Measurements from ENCODE around the gene STK39.

The STK39 gene

GRCh38 chr2:167957662-167958061 lies 289.7 kb downstream of the STK39 start:
- TF ChIP-seq, protein P1, sequence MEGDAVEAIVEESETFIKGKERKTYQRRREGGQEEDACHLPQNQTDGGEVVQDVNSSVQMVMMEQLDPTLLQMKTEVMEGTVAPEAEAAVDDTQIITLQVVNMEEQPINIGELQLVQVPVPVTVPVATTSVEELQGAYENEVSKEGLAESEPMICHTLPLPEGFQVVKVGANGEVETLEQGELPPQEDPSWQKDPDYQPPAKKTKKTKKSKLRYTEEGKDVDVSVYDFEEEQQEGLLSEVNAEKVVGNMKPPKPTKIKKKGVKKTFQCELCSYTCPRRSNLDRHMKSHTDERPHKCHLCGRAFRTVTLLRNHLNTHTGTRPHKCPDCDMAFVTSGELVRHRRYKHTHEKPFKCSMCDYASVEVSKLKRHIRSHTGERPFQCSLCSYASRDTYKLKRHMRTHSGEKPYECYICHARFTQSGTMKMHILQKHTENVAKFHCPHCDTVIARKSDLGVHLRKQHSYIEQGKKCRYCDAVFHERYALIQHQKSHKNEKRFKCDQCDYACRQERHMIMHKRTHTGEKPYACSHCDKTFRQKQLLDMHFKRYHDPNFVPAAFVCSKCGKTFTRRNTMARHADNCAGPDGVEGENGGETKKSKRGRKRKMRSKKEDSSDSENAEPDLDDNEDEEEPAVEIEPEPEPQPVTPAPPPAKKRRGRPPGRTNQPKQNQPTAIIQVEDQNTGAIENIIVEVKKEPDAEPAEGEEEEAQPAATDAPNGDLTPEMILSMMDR (conservative IDR thresholded peaks at IDR 0.05): no peak
- no peak for TF ChIP-seq ZFX (IDR thresholded peaks at IDR 0.05)
- H3K27ac ChIP-seq: no peak overlapping the region

DNA sequence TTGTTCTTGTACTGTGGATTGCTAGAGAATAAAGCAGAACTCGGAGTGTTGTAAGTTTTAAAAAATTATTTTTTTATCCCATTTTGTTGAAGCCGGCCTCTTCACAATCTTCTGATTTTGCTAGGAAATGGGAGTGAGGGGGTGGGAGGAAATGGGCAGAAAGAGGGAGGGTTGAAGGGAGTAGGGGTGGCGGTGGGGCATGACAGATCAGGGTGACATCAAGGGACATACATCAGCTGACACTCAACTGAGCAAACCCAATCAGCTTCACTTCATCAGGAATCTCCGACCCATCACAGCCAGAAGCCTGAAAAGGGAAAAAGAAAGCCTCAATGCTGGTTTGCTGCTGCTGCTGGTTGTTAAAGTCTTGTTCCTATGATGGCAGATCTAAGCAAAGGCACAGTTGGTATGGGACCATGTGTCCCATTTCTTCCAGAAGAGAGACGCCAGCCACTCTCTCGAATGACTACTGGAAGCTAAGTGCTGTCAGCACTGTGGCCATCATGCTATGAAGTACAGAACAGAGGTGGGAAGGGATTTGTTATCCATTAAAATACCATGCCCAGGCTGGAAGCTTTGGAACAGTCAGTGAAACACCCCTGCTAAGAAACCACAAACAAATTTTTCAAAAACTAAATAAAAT lies 292.0 kb downstream of the STK39 start:
- H3K27ac ChIP-seq: no peak overlapping the region
- TF ChIP-seq, protein P1 (conservative IDR thresholded peaks at IDR 0.05): no peak
- no peak for TF ChIP-seq ZFX (IDR thresholded peaks at IDR 0.05)

- TF ChIP-seq, protein P1 (conservative IDR thresholded peaks at IDR 0.05): no peak
- no peak overlapping the region for H3K27ac ChIP-seq
Measured at GRCh38 chr2:167954495-167954894, 292.9 kb downstream of the STK39 start.

DNA sequence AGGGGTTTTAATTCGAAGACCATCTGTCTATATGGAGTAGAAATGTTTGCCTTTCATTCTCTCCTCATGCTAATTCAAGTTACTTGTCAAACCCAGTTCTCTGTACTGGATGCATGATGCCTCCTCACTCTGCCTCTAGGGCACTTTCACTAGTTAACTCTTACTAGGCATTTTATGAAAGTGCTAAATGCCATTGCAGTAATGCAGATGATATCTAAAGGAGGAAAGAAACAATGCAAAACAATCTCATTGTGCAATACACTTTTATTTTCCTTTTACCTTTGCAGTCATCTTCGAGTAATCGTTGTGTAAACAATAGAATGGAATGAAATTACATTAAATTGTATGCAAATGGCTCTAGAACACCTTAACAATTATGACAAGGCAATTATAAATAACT lies 293.6 kb downstream of the STK39 start:
- H3K27ac ChIP-seq: no peak overlapping the region
- TF ChIP-seq, protein P1 (conservative IDR thresholded peaks at IDR 0.05): no peak
- TF ChIP-seq ZFX (IDR thresholded peaks at IDR 0.05): no peak

DNA sequence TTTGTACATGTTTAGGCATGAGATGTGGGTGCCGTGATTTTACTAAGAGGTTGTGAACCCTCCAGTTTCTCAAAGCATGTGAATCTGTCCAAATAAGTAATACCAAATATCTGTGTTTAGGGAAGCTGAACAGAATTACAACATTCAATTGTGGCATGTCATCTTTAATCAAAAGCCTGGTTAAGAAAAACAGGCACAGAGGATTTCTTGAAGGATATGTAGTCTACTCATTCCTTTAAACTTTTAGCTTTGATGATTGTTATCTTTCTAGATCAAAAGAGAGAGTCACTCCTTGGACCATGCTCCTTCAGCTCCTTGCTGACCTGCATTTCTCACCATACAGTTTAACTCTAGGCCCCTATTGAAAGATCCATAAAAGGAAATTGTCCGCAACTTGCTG lies 296.8 kb downstream of the STK39 start:
- H3K27ac ChIP-seq: no peak overlapping the region
- TF ChIP-seq ZFX (IDR thresholded peaks at IDR 0.05): no peak
- TF ChIP-seq, protein P1 (conservative IDR thresholded peaks at IDR 0.05): no peak

DNA sequence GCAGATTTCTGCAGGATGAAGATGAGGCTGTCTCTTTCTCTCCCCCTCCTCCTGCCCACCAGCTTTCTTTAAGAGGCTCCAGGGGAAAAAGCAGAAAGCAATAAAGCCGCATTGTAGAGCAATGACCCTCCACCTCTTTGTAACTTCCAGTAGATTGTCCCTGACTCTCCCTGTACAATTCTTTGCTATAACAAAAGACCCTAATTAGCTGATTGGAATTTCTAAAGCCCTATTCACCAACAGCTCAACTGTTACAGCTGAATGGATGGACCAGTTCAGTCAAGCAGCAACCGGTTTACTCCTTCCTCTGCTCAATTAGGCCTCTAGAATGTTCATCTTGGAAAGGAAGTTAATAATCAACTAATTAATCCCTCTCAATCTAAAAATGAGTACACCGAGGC lies 301.0 kb downstream of the STK39 start:
- no peak overlapping the region for H3K27ac ChIP-seq
- TF ChIP-seq ZFX (IDR thresholded peaks at IDR 0.05): no peak
- TF ChIP-seq, protein P1 (conservative IDR thresholded peaks at IDR 0.05): no peak

- H3K27ac ChIP-seq: no peak overlapping the region
- no peak for TF ChIP-seq ZFX (IDR thresholded peaks at IDR 0.05)
- TF ChIP-seq, protein P1 (conservative IDR thresholded peaks at IDR 0.05): no peak
Measured at GRCh38 chr2:167945660-167946368, 301.6 kb downstream of the STK39 start.

All from C4-2B (cell line).